GM11168 (cell line): Measurements from ENCODE around the gene NALCN.

ENCODE experiments used
- in situ Hi-C: fragments of 300-500 bp; cut with MboI; formaldehyde crosslinking; loops from one replicate; pipeline ENCODE4 v1.12.0; 2022; ENCODE audit warnings: low sequenced_read_pairs; ENCODE audit not compliant: unreplicated experiment

The NALCN gene

DNA sequence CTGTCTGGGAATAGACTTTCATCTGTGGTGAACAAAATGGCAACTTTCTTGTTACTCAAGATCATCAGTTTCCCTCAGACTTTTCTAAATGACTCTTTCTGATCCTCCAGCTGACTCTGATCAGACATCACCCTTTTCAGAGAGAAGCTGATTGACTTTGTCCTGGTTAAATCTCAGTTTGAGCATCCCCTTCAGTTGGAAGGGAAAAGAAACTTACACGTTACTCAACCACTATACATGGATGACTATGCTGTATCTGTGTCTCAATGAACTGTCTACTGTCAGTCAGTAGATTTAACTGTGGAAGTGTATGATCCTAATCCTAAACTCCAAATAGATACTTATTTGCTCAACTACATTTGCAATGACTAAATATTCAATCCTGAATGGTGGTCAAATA, 118.5 kb downstream of the NALCN start:
- in situ Hi-C loops, result no loop called here

DNA sequence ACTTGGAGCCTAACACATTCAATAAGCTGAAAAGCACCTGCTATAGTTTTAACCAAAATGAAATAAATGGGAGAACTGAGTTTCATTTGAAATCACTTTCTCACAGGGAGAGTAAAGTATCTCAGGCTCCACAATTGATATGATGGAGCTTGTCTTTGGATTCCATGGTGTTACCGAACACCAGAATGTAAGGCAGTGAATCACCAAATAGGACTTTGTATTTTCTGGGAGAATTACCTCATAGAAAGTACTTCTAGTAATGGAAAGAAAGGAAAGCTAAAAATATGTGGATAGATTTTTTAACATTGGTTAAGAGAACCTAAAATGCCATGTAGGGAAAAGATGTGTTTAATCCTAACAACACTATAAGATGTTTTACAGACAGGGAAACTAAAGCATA, 123.6 kb downstream of the NALCN start:
- in situ Hi-C loops, result no loop called here

DNA sequence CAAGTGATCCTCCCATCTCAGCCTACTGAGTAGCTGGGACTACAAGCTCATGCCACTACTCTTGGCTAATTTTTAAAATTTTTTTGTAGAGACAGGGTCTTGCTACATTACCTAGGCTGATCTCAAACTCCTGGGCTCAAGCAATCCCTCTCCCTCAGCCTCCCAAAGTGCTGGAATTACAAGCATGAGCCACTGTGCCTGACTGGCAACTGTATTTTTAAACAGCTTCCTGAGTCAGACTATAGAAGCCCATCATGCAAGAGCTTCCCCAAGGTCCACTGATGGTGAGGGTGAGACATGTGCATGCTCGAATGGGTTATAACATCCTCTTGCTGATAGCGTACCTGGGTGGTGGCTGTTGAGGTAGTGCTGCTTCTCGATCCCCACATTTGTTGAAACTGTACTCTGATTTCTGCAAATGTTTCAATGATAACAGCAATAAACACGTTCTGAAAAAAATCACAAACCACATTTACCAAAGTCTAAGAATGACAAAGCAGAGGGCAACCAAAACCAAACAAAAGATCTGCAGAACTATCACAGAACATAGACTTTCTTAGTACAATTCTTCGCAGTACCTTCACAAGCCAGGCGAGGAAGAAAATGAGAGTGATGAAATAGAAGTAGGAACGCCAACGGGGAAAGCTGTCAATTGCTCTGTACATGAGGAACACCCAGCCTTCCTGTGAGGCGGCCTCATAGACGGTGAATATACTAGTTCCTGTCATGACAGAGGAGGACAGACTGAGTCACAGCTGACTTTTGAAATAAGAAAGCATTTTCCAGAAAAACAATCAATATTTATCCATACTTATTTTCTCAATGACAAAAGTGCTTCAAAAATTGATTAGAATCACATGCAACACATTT, 124.4 kb downstream of the NALCN start:
- in situ Hi-C loops, result no loop called here

DNA sequence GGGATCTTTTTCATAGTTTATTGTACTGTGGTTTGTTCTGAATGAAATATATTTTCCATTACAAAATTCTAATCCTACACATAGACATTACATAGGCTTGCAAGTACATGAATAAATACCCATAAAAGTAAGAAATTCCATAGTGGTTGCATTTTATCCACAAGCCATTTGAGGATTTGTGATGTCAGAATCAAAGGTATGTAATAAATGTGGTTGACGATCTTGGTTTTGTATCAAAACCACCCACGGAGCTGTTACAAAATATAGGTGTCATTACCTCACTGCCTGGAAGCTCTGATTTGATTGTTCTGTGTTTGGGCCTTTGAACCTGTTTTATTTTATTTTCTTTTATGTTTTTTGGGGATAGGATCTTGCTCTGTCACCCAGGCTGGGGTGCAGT, 125.1 kb downstream of the NALCN start:
- in situ Hi-C loops, result no loop called here

DNA sequence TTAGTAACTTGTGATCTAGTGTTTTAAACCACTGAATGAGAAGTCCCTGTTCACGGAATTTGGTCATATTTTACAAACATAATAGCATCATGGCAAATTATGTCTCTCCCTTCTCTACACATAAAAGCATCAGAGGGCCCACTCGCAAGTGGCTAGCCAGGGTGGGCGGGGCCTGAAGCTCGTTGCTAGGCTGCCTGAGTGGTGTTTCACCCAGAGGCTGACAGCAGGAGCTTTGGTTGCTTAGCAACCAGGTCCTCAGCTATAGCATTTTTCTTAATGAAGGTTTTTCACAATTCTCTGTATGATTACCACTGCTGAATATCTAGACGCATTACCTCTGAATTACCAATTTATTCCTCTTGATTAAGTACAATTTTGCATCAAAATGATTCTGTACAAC, 126.5 kb downstream of the NALCN start:
- in situ Hi-C loops, result no loop called here

DNA sequence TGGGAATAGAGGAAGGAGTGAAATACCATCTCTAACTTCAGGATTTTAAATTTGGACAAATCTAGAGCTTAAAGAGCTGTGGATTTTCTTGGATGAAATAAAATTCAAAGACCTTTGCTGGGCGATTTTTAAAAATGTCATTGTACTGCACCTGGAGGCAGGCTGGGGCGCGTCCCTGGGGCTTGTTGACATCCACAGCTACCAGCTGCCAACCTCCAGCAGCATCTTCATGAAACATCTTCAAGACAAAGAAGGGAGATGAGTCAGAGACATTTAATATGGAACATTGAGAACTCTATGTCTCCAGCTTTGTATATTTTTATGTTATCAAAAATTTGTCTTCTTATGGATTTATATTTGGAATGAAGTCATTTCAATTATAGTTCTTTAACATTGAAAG, 132.5 kb downstream of the NALCN start:
- in situ Hi-C loops, result no loop called here

DNA sequence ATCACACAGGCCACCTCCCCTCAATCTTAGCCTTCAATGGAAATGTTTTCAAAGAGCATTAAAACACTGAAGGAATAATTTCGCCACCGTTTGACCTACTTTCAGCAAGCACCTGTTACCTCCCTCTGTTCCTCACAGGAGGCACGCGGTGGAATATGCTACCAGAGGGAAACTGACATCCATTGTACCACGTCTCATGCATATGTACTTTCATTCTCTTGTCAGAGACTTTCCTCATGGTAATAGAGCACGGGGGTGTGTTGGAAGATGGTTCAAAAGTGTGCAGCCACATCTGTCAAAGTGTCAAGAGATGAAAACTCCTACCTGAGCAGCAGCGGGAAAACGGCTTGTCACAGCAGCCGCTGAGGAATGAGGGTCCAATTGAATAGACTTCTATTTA, 143.4 kb downstream of the NALCN start:
- in situ Hi-C loops, result no loop called here

DNA sequence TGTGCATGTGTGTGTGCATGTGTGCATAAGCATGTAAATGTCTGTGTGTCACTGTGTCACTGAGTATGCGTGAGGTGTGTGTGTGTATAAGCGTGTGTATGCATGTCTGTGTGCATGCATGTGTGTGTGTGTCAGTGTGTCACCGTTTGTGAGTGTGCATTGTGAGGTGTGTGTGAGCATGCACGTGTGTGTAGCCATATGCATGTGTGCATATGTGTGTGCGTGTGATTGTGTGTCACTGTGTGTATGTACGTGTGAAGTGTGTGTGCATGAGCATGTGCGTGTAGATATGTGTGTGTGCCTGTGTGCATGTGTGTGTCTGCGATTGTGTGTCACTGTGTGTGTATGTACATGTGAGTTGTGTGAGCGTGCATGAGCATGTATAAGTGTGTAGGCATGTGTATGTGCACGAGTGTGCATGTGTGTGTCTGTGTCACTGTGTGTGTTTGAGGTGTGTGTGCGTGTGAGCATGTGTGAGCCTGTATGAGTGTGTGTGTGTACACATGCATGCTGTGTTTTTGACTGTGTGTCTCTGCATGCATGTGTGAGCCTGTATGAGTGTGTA, 144.5 kb downstream of the NALCN start:
- in situ Hi-C loops, result no loop called here

DNA sequence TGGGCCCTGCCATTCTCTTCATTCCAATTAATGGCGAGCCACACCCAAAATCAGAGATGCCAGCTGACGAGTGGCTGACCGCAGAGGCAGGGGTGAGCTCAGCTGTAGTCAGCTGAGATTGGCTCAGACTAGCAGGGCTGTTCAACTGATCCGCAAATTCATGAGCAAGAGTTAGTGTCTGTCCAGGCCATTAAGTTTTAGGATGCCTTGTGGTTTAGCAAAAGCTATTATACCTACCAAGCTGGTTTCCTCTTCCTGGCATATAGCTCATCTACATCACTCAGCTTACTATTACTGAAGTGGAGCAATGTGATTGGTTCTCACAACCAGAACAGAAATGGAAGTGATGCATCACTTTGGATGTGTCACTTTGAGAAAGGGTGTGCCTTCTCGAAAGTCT, 148.7 kb downstream of the NALCN start:
- in situ Hi-C loops, result no loop called here

DNA sequence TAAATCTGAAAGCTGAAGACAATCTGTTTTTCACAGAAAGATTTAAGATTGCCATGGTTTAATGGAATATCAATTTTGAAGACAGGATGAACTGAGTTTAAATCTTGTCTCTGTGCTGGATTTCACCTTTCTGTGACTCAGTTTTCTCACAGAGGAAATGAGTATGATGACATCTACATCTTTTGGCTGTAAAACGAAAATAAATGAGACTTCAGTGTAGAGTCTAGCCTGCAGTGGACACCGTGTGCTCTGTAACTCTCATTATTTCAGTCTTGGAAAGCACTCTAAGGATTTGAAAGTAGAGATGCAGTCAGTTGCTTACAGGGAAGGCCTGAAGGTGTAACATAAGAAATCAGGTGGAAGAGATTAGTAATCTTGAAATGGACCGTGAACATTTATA, 150.4 kb downstream of the NALCN start:
- in situ Hi-C loops, result no loop called here

DNA sequence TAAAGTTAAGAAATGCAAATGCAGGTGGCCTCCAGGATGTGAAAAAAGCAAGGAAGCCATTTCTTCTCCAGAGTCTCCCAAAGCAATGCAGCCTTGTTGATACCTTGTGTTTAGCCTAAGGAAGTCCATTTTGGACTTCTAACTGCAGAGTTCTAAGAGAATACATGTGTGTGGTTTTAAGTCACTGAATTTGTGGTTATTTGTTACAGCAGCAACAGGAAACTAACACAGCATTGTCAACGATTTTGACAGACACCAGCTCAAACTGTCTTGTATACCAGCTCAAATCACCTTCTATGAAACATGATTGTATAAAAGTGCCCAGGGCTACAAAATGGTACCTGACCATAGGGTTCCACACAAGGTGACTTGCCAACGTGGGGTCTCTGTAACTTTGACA, 151.4 kb downstream of the NALCN start:
- in situ Hi-C loops, result no loop called here

DNA sequence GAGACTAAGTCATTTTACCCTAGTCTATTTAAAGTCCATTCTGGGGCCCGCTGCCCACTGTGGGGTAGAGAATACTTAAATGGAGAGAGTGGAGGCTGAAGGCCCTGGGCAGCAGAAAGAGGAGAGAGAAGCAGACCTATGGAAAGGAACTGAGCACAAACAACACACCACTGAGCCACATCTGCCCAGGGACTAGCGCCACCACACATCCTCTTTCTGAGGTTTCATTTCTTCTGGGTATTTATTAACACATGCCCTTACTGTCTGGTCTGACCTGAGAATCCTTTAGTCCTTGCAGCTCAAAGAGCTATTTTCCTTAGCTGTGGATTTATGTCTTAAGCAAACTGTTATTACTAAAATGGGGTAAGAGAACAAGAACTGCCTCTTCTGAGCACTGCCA, 154.0 kb downstream of the NALCN start:
- in situ Hi-C loops, result no loop called here

DNA sequence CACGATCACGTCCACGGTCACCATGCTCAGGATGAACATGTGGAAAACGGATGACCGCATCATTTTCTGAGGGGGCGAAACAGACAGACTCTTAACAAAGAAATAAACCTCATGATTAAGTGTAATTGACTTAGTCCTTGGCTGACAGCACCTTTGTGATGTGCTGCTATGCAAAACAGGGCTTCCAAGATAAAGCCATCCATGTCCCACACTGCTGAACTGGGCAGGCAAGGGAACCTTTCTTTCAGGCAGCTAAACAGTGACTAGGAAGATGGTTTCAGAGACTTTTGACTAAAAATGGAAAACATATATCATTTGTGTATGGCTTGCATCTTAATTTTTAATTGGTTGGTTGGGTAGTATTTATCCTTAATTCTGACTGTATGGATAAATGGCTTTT, 157.8 kb downstream of the NALCN start:
- in situ Hi-C loops, result no loop called here

DNA sequence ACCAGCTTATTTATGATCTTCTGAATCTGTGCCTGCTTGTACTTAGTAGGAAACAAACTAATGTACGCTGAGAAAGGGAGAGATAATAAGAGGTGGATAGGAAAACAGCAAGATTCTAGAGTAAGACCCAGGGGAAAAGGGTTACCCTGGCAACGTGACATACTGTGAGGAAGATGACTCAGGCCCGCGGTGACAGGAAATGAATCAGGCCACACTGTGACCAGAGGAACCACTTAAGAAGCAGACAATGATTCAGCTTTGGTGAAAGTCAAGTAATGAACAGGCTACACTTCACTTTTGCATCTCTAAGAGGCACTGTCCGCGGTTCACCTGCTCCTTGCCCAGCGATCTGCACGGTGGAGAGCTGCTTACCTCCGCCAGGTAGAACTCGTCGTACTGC, 158.2 kb downstream of the NALCN start:
- in situ Hi-C loops, result no loop called here

DNA sequence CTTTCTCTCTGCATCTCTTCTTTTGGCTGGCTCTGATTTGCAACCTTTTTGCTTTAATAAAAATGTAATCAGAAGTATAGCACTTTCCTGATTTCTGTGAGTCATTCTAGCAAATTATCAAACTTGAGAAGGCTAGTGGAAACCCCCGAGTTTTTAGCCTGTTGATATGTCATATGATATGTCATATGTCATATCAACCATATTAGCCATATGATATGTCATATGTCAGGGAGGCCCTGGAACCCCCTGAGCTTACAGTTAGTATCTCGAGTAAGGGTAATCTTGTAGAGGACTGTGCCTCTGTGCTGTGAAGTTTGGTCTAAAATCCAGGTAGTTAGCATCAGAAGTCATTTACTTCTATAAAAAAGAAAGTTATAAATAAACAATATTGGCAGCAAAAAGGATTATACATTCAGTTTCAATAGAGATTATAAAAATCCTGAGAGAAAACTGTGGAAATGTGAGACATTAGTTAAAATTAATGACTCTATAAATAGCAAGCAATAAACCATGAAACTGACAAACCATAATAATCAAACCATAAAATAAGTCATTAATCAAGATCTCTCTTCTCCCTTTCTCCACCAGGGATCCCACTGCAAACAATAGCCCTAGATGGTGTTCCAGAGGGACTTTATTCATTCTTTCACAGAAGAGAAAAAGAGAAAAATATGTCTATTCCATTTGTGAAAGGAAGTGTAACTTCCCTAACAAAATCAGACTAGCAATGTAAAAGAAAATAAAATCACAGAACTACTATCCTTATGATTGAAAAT, 167.4 kb downstream of the NALCN start:
- in situ Hi-C loops, result no loop called here

DNA sequence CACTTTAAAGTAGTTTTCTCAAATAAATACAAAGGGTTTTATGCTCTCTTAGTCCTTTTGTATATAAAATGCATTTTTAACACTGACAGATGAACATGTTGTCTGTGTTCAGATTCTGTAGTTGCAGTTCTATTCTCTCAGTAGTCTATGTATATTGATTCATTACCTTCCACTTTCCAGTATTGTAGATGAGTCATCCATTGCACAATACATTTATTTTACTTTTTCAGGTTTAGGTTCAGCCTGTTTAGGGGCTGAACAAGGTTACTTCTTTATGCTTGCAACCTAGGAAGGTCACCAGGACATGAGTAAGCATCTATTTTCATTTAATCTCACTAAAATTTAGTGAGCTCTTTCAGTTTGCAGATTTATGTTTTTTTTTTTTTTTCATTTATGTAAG, 173.6 kb downstream of the NALCN start:
- in situ Hi-C loops, result no loop called here

DNA sequence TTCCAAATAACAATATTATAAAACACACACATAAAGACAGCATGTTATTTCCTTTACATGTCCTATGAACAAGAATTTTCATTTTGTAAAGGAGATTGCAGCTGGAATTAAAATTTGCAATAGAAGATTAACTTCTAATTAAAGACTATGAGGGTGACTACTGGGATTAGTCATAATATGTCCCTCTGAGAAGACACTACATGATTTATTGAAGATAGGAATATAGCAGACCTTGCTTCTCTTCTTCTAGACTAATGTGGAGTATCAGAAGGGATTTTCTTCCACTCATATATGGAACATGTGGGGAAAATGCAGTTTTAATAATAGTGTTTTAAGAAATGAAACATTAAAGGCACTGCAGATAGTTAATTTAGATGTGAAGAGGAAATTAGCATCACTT, 177.8 kb downstream of the NALCN start:
- in situ Hi-C loops, result no loop called here

DNA sequence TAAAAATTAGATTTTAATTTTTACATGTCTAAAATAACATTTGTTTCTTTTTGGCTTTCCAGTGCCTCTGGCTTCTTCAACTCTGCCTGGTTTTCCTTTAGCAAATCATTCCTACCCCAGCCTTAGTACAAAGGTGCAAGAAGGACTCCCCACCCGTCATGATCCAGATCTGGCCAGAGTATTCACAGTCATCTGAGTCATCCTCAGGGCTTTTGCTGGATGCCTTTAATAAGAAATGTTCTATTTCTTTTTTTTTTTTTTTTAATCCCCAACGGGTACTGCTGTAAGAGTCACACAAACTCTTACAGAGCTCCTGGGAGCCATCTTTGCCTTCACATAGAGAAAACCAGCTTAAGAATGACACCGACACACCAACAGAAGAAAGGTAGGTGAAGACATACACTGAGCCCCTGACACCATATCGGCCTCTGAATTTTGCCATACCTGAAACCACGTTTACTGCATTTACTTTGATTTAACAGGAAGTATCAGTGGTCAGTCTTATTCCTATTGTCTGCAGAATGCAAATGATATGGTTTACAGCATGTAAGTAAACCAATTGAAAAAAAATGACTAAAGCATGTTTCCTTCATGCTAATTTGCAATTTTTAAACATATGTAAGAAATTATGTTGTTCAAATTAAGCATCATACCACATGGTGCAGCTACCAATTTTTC, 184.4 kb downstream of the NALCN start:
- in situ Hi-C loops, result no loop called here

DNA sequence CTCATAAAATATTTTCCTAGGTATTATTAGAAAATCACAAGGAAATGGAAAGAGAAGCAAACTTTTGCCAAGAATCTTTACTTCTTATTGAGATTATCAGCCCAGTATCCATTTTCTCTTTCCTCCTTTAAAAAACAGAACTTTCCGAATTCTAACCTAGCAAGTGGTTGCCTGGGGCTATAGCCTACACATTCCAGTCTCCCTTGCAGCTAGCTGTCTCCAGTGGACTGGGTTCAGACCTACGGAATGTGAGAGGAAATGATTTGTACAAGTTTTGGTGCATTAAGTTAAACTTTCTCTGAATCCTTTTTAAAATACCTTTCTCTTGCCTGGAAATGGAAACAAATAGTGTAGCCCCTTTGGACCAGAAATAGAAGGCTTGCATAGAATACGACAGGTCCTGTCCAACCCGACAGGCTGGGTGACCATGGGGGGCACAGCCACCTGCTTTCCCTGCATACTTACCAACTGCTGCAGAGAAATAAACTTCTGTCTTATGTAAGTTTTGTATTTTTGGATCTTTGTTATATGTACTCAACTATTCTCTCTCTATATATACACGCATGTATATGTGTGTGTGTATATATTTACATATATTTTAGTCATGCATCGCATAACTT, 185.9 kb downstream of the NALCN start:
- in situ Hi-C loops, result no loop called here

DNA sequence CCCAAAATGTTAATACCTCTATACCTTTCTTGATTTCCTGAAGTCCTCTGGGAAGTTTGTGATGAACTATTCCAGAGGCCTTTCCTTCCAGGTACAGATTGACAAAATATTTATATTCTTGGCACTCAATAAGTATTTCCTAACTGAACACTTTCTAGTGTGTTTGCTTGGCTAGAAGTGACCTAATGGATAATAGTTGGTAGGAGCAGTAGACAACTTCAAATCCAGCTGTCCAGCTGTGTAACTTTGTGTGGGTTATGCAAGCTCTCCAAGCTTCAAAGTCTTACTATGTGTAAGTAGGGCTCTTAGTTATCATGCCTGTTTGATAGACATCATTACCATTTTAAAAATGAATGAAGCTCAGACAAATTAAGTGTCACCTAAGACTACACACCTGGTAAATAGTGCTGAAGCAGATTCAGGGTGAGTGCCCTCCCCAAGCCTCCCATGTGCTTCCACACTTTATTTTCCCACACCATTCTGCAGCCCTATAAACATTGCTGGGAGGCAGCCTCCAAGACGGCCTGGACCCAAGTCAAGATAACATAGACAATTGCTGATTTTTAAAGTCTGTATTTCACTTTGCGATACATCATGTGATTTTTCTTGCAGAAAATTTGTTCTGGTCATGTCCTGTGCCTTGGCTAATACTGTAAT, 196.6 kb downstream of the NALCN start:
- in situ Hi-C loops, result no loop called here
